ENCODE measurements around the gene CLSTN2. TPM values are rescaled to one million over a fixed set of nuclear protein-coding genes. Genes with fewer than 3 reads are reported as not detected.

CLSTN2 gene
- total RNA-seq, 4 donors from 2014 or later: 3.7 to 9.5 (median 7.4) TPM

GRCh38 chr3:140568131-140568530, 633.1 kb downstream of the CLSTN2 start:
- H3K4me3 ChIP-seq: no peak overlapping the region
- H3K9me3 ChIP-seq: no peaks in the 10 kb centered on the region
- TF ChIP-seq, protein P1, sequence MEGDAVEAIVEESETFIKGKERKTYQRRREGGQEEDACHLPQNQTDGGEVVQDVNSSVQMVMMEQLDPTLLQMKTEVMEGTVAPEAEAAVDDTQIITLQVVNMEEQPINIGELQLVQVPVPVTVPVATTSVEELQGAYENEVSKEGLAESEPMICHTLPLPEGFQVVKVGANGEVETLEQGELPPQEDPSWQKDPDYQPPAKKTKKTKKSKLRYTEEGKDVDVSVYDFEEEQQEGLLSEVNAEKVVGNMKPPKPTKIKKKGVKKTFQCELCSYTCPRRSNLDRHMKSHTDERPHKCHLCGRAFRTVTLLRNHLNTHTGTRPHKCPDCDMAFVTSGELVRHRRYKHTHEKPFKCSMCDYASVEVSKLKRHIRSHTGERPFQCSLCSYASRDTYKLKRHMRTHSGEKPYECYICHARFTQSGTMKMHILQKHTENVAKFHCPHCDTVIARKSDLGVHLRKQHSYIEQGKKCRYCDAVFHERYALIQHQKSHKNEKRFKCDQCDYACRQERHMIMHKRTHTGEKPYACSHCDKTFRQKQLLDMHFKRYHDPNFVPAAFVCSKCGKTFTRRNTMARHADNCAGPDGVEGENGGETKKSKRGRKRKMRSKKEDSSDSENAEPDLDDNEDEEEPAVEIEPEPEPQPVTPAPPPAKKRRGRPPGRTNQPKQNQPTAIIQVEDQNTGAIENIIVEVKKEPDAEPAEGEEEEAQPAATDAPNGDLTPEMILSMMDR (IDR thresholded peaks at IDR 0.05): no peak
- TF ChIP-seq POLR2AphosphoS5 (IDR thresholded peaks at IDR 0.05) (no peak), POLR2A (IDR thresholded peaks at IDR 0.05; ENCODE audit: low read depth) (no peak), EP300 (IDR thresholded peaks at IDR 0.05) (no peak)
- intact Hi-C loops (cut with DNase I): no loop called here
- H3K36me3 ChIP-seq: no peaks in the 10 kb centered on the region
- 96% methylated on average over 2 of the region's 2 CpGs for whole genome bisulfite sequencing
- H3K4me1 ChIP-seq: peaks cover 3 to 18% (median 12%) of the 10 kb centered on the region in 4 donors
- H3K27ac ChIP-seq (replicated peaks in 1 of 4): no peak overlapping the region
- H3K27me3 ChIP-seq: no peaks in the 10 kb centered on the region
- DNase-seq (ENCODE audit: extremely low spot score): no peak

DNA sequence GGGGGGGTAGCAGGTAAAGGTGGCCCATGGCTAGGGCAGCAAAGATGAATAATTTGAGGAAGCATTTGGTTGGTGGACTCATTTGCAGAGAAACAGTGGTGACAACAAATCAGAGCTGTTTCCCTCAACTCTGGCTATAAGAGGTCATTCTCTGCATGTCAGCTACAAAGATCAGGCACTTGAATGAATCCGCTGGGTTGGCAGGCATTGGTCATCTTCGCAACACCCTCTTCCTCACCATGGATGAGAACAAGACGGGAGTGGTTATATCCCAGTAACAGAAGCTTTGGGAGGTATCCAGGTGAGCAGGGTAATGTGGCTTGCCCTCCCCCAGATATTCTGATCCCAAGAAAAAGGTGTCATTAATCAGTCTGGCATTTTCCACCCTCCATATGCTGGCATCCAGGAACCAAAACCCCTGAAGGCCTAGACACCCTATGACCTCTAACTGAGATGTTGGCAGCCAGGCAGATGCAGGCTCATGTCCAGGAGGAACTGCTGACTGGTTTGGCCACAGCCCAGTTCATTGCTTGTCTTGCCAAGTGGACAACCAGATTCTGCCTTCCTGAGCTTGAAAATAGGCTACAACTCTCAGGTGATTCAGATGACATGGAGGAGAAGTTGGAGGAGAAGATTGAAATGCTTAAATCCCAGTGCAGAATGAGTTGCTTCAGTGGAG, 634.0 kb downstream of the CLSTN2 start:
- no peaks in the 10 kb centered on the region for H3K36me3 ChIP-seq
- DNase-seq (ENCODE audit: extremely low spot score): no peak
- 78% methylated on average over 3 of the region's 3 CpGs for WGBS
- TF ChIP-seq POLR2AphosphoS5 (IDR thresholded peaks at IDR 0.05): no peak
- no peak for TF ChIP-seq EP300 (IDR thresholded peaks at IDR 0.05)
- TF ChIP-seq, protein P1 (IDR thresholded peaks at IDR 0.05): no peak
- TF ChIP-seq POLR2A (IDR thresholded peaks at IDR 0.05; ENCODE audit: low read depth): no peak
- no peak overlapping the region for H3K27ac ChIP-seq (replicated peaks in 1 of 4)
- no peaks in the 10 kb centered on the region for H3K9me3 ChIP-seq
- peaks cover 3 to 23% (median 14%) of the 10 kb centered on the region in 4 donors for H3K4me1 ChIP-seq
- no peaks in the 10 kb centered on the region for H3K27me3 ChIP-seq
- H3K4me3 ChIP-seq: no peak overlapping the region
- intact Hi-C loops (cut with DNase I): no loop called here

DNA sequence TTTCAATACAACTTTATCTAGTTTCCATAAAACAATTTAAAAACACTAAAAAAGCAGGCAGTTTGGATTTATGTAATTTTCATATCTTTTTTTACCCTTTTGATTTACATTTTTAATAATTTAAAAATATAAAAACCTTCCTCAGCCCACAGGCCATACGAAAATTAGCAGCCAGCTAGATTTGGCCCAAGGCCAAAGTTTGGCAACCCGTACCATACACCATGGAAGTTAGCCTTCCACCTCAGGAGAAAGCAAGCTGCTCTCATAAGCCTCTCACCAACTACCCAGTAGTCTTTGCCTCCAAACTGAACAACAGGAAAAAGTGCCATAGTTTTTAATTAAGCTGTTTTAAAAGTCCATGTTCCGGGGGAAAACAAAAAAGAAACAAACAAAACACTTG, 635.6 kb downstream of the CLSTN2 start:
- H3K27ac ChIP-seq (replicated peaks in 1 of 4): no peak overlapping the region
- H3K9me3 ChIP-seq: no peaks in the 10 kb centered on the region
- no peak for DNase-seq (ENCODE audit: extremely low spot score)
- peaks cover 3 to 23% (median 14%) of the 10 kb centered on the region in 4 donors for H3K4me1 ChIP-seq
- H3K27me3 ChIP-seq: no peaks in the 10 kb centered on the region
- 54% methylated on average over 3 of the region's 3 CpGs for WGBS
- intact Hi-C loops (cut with DNase I): no loop called here
- no peak overlapping the region for H3K4me3 ChIP-seq
- TF ChIP-seq POLR2A (IDR thresholded peaks at IDR 0.05; ENCODE audit: low read depth) (no peak), EP300 (IDR thresholded peaks at IDR 0.05) (no peak), POLR2AphosphoS5 (IDR thresholded peaks at IDR 0.05) (no peak)
- TF ChIP-seq, protein P1 (IDR thresholded peaks at IDR 0.05): no peak
- no peaks in the 10 kb centered on the region for H3K36me3 ChIP-seq

GRCh38 chr3:140571836-140572235, 636.9 kb downstream of the CLSTN2 start:
- Histone ChIP-seq H3K27ac (replicated peaks in 1 of 4) (no peak overlapping the region), H3K4me1 (peaks cover 3 to 23% (median 14%) of the 10 kb centered on the region in 4 donors), H3K36me3 (no peaks in the 10 kb centered on the region), H3K27me3 (no peaks in the 10 kb centered on the region), H3K4me3 (no peak overlapping the region), H3K9me3 (no peaks in the 10 kb centered on the region)
- no peak for DNase-seq (ENCODE audit: extremely low spot score)
- no peak for TF ChIP-seq EP300 (IDR thresholded peaks at IDR 0.05)
- no peak for TF ChIP-seq POLR2A (IDR thresholded peaks at IDR 0.05; ENCODE audit: low read depth)
- TF ChIP-seq, protein P1 (IDR thresholded peaks at IDR 0.05): no peak
- no peak for TF ChIP-seq POLR2AphosphoS5 (IDR thresholded peaks at IDR 0.05)
- intact Hi-C loops (cut with DNase I): no loop called here
- 67% methylated on average over 1 of the region's 1 CpG for WGBS

- no peak overlapping the region for H3K4me3 ChIP-seq
- H3K27ac ChIP-seq (replicated peaks in 1 of 4): no peak overlapping the region
- no peak for TF ChIP-seq POLR2AphosphoS5 (IDR thresholded peaks at IDR 0.05)
- TF ChIP-seq POLR2A (IDR thresholded peaks at IDR 0.05; ENCODE audit: low read depth): no peak
- TF ChIP-seq, protein P1 (IDR thresholded peaks at IDR 0.05): no peak
- no peak for TF ChIP-seq EP300 (IDR thresholded peaks at IDR 0.05)
- intact Hi-C loops (cut with DNase I): no loop called here
- no peaks in the 10 kb centered on the region for H3K9me3 ChIP-seq
- H3K4me1 ChIP-seq: peaks cover 3 to 23% (median 14%) of the 10 kb centered on the region in 4 donors
- no peaks in the 10 kb centered on the region for H3K27me3 ChIP-seq
- WGBS: 100% methylated on average over 1 of the region's 1 CpG
- DNase-seq (ENCODE audit: extremely low spot score): no peak
- H3K36me3 ChIP-seq: no peaks in the 10 kb centered on the region
Measured at GRCh38 chr3:140572334-140572733, 637.3 kb downstream of the CLSTN2 start.

All from esophagus muscularis mucosa (tissue), 4 donors.